A549 (cell line): ENCODE measurements around the gene ASMTL. TPM values are rescaled to one million over a fixed set of nuclear protein-coding genes. Genes with fewer than 3 reads are reported as not detected.

ENCODE experiments used
- ATAC-seq, 2 experiments: fragments of 200-7000 bp in 1 of 2; fragments of >200 bp in 1 of 2; cut with Nextera tagmentation in 1 of 2; cut with Tn5 transposase in 1 of 2; 3 replicates each; pipeline versions ENCODE4 v1.8.0 to v1.9.1; 2018 to 2020; ENCODE audit warnings: mild to moderate bottlenecking in 1 of 2, moderate library complexity in 1 of 2
- CTCF ChIA-PET: fragments of 300-600 bp; sonication (Branson Sonifier 250); formaldehyde crosslinking; extraction: SDS; loops from one replicate; lab custom pipeline; 2021; ENCODE audit warnings: antibody characterized with exemption, inconsistent platforms; lab: Yijun Ruan, JAX
- POLR2A ChIA-PET: fragments of 350-600 bp; formaldehyde crosslinking; extraction: SDS; loops from one replicate; lab custom pipeline; 2021; ENCODE audit warnings: antibody characterized with exemption, inconsistent platforms; lab: Yijun Ruan, JAX
- DNase-seq, 2 experiments: peaks; one replicate each; pipeline versions ENCODE4 v3.0.0 to v3.0.0-alpha.2; 2011 to 2016; ENCODE audit warnings: low read depth in 1 of 2, low spot score in 1 of 2
- FAIRE-seq: peaks from 2 replicates; lab custom pipeline; 2011; peaks lifted over from hg19 to GRCh38; lab: Jason Lieb, UNC
- H3K27ac ChIP-seq, 2 experiments: fragments of >200 bp; sonication (Bioruptor Twin); formaldehyde crosslinking; 3 replicates each; pipeline ENCODE4 v1.5.1; 2016 to 2017
- H3K4me1 ChIP-seq: fragments of >200 bp; sonication (Bioruptor Twin); formaldehyde crosslinking; 3 replicates; pipeline ENCODE4 v1.6.1; 2016
- H3K4me2 ChIP-seq: fragments of >200 bp; sonication (Bioruptor Twin); formaldehyde crosslinking; 3 replicates; pipeline ENCODE4 v1.6.1; 2016
- H3K4me3 ChIP-seq: fragments of >200 bp; sonication (Bioruptor Twin); formaldehyde crosslinking; 3 replicates; pipeline ENCODE4 v1.5.1; 2016
- H3K9me3 ChIP-seq: fragments of >200 bp; sonication (Bioruptor Twin); formaldehyde crosslinking; 3 replicates; pipeline ENCODE4 v1.6.1; 2016
- BCL3 ChIP-seq: fragments of >200 bp; sonication (Bioruptor Twin); formaldehyde crosslinking; IDR thresholded peaks from 3 replicates; pipeline ENCODE4 v1.6.1; 2016
- CBX8 ChIP-seq: fragments of 200-600 bp; sonication (generic); IDR thresholded peaks from 2 replicates; pipeline ENCODE4 v1.6.1; 2016
- CHD2 ChIP-seq: fragments of 150-350 bp; IDR thresholded peaks from 2 replicates; pipeline ENCODE4 v1.6.1; 2014; ENCODE audit warnings: low read length; ENCODE audit not compliant: partially characterized antibody
- EHF ChIP-seq: fragments of 250-450 bp; sonication (Bioruptor Pico); IDR thresholded peaks from 2 replicates; pipeline ENCODE4 v1.5.0; 2020; ENCODE audit warnings: mild to moderate bottlenecking
- EHMT2 ChIP-seq: fragments of 200-600 bp; sonication (generic); IDR thresholded peaks from 2 replicates; pipeline ENCODE4 v1.6.1; 2016; ENCODE audit warnings: antibody characterized with exemption, low read depth, mild to moderate bottlenecking, moderate library complexity
- HDAC2 ChIP-seq: fragments of 200-600 bp; sonication (generic); IDR thresholded peaks from 2 replicates; pipeline ENCODE4 v1.6.1; 2016
- HEYL ChIP-seq: fragments of 250-450 bp; sonication (Bioruptor Pico); IDR thresholded peaks from 2 replicates; pipeline ENCODE4 v1.8.0; 2021; ENCODE audit warnings: mild to moderate bottlenecking, moderate library complexity
- HOXA7 ChIP-seq: fragments of 250-450 bp; sonication (Bioruptor Pico); IDR thresholded peaks from 2 replicates; pipeline ENCODE4 v1.5.0; 2020; ENCODE audit warnings: mild to moderate bottlenecking, moderate library complexity
- MAZ ChIP-seq: fragments of 150-350 bp; IDR thresholded peaks from 2 replicates; pipeline ENCODE4 v1.6.1; 2014; ENCODE audit warnings: antibody characterized with exemption, low read depth, low read length, borderline replicate concordance
- MYC ChIP-seq: IDR thresholded peaks from 2 replicates; pipeline ENCODE4 v1.6.1; 2012; ENCODE audit warnings: mild to moderate bottlenecking, inconsistent platforms, low read length, improper control_type of control experiment, borderline replicate concordance
- POLR2A ChIP-seq: IDR thresholded peaks from 2 replicates; pipeline ENCODE4 v1.6.1; 2012; ENCODE audit warnings: mild to moderate bottlenecking, low read length
- RARB ChIP-seq: fragments of 250-450 bp; sonication (Bioruptor Pico); IDR thresholded peaks from 2 replicates; pipeline ENCODE4 v1.8.0; 2021; ENCODE audit warnings: mild to moderate bottlenecking, moderate library complexity
- RFX5 ChIP-seq: fragments of 450-650 bp; IDR thresholded peaks from 2 replicates; pipeline ENCODE4 v1.7.1; 2014; ENCODE audit warnings: antibody characterized with exemption, mild to moderate bottlenecking, moderate library complexity
- SMC3 ChIP-seq: fragments of >200 bp; sonication (Bioruptor Twin); formaldehyde crosslinking; IDR thresholded peaks from 3 replicates; pipeline ENCODE4 v1.6.1; 2018; ENCODE audit warnings: inconsistent platforms
- SREBF2 ChIP-seq: fragments of 450-650 bp; IDR thresholded peaks from 2 replicates; pipeline ENCODE4 v1.6.1; 2014; ENCODE audit warnings: mild to moderate bottlenecking, moderate library complexity
- ZNF302 ChIP-seq: fragments of 250-450 bp; sonication (Bioruptor Pico); IDR thresholded peaks from 2 replicates; pipeline ENCODE4 v1.9.0; 2021; ENCODE audit warnings: inconsistent platforms, mild to moderate bottlenecking, moderate library complexity
- WGBS: methylation state at CpG from one replicate; pipeline ENCODE4 v1.1.6; 2017; ENCODE audit errors: missing lambda C conversion rate; 5-methylcytosine and 5-hydroxymethylcytosine counted together
- polyA plus RNA-seq, 4 experiments: library from polyadenylated mRNA; depleted of rRNA in 3 of 4; stranded (reverse); fragments of >200 nt; fragmentation: RNase III in 1 of 4; extraction: RNeasy Plus Mini Kit Qiagen cat#74134 plus additional on column Dnase treatment in 1 of 4; gene quantifications; 2 replicates in 3 of 4; 3 replicates in 1 of 4; pipeline ENCODE4 v1.2.3, GENCODE V29; 2011 to 2017
- TF ChIP-seq, protein P1 (sequence below): fragments of 250-450 bp; sonication (Bioruptor Pico); IDR thresholded peaks from 2 replicates; pipeline ENCODE4 v1.5.0; 2020; ENCODE audit warnings: low read depth, mild to moderate bottlenecking, moderate library complexity
- TF ChIP-seq, protein P2 (sequence below): IDR thresholded peaks from 2 replicates; pipeline ENCODE4 v1.6.1; 2012; ENCODE audit warnings: low read depth, borderline replicate concordance

ASMTL gene
- polyA plus RNA-seq, 2 of the 4 experiments (the other 2 are of a cell fraction), result 12.3 to 15.4 TPM

GRCh38 chrX:1493877-1494510 is 41.3 kb upstream of the ASMTL start:
- H3K27ac ChIP-seq, result no peak overlapping the region
- 86% methylated on average over 9 of the region's 15 CpGs for WGBS
- ATAC-seq, result peak; percentile 48 to 60; a peak in 4 of 6 replicates

GRCh38 chrX:1493412-1493811 is 40.7 kb upstream of the ASMTL start:
- no peak for FAIRE-seq
- H3K9me3 ChIP-seq, result peaks cover 5% of the 10 kb centered on the region; the same call in 1 of the 3 replicates
- DNase-seq, result no peak
- H3K4me2 ChIP-seq, result no peak overlapping the region
- no peak overlapping the region for H3K4me3 ChIP-seq
- H3K4me1 ChIP-seq, result no peaks in the 10 kb centered on the region
- ATAC-seq, result no peak
- ChIA-PET POLR2A (no interaction called here), CTCF (no interaction called here)
- no peak overlapping the region for H3K27ac ChIP-seq
- TF ChIP-seq SREBF2 (no peak), EHF (CRISPR knock-in tag) (no peak), BCL3 (no peak), HOXA7 (no peak)
- TF ChIP-seq, protein P1, sequence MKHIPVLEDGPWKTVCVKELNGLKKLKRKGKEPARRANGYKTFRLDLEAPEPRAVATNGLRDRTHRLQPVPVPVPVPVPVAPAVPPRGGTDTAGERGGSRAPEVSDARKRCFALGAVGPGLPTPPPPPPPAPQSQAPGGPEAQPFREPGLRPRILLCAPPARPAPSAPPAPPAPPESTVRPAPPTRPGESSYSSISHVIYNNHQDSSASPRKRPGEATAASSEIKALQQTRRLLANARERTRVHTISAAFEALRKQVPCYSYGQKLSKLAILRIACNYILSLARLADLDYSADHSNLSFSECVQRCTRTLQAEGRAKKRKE (CRISPR knock-in tag), result no peak
- WGBS, result 66% methylated on average over 16 of the region's 16 CpGs

More at GRCh38 chrX:1493877-1494510, 41.3 kb upstream of the ASMTL start:
- no peak for TF ChIP-seq SMC3
- Histone ChIP-seq H3K4me2 (no peak overlapping the region), H3K9me3 (peaks cover 4% of the 10 kb centered on the region; the same call in 1 of the 3 replicates), H3K4me3 (no peak overlapping the region), H3K4me1 (no peaks in the 10 kb centered on the region)
- FAIRE-seq (no peak), DNase-seq (no peak)
- CTCF ChIA-PET, result no interaction called here
- POLR2A ChIA-PET, result no interaction called here

- TF ChIP-seq POLR2A, result no peak
- TF ChIP-seq, protein P2, sequence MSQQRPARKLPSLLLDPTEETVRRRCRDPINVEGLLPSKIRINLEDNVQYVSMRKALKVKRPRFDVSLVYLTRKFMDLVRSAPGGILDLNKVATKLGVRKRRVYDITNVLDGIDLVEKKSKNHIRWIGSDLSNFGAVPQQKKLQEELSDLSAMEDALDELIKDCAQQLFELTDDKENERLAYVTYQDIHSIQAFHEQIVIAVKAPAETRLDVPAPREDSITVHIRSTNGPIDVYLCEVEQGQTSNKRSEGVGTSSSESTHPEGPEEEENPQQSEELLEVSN, result no peak
- TF ChIP-seq, protein P1 (CRISPR knock-in tag), result no peak
- TF ChIP-seq MYC, result no peak
- TF ChIP-seq RFX5, result no peak
- TF ChIP-seq ZNF302 (CRISPR knock-in tag), result no peak
- TF ChIP-seq CBX8, result no peak
- TF ChIP-seq CHD2, result no peak
- TF ChIP-seq RARB (CRISPR knock-in tag), result no peak
- TF ChIP-seq EHF (CRISPR knock-in tag), result no peak
- TF ChIP-seq MAZ, result no peak
- no peak for TF ChIP-seq HDAC2
- TF ChIP-seq EHMT2, result no peak
- no peak for TF ChIP-seq HEYL (CRISPR knock-in tag)
- TF ChIP-seq, all 56 proteins: peak for 0
- Histone ChIP-seq H3K9me3 (peaks cover 5% of the 10 kb centered on the region; the same call in 1 of the 3 replicates), H3K4me1 (no peaks in the 10 kb centered on the region), H3K4me3 (no peak overlapping the region), H3K4me2 (no peak overlapping the region), H3K27ac (no peak overlapping the region)
- DNase-seq (no peak), ATAC-seq (no peak; a peak in 1 of 6 replicates), FAIRE-seq (no peak)
- POLR2A ChIA-PET, result no interaction called here
- CTCF ChIA-PET, result no interaction called here
- WGBS, result 68% methylated on average over 9 of the region's 9 CpGs
Observed at GRCh38 chrX:1492421-1493012, 39.8 kb upstream of the ASMTL start.
